ENCODE measurements around the gene PGP.

PGP gene

DNA sequence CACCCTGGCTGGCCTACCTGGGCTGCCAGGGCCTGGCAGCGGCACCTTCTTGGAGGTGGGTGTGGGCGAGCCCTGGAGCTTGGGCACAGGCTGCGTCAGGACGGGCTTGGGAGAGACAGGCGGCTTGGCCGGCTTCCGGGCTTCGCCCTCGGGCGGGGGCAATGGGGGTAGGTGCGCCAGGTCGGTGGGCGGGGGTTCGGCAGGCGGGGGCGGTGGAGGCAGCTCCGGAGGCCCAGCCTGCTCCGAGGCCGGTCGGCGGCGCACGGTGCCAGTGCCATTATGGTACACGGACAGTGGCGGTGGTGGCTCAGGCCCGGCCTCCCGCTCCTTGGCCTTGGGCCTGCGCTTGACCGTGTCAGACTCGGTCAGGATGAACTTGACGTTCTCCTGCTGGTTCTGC is 35.1 kb downstream of the PGP start:
- TF ChIP-seq, protein P1, sequence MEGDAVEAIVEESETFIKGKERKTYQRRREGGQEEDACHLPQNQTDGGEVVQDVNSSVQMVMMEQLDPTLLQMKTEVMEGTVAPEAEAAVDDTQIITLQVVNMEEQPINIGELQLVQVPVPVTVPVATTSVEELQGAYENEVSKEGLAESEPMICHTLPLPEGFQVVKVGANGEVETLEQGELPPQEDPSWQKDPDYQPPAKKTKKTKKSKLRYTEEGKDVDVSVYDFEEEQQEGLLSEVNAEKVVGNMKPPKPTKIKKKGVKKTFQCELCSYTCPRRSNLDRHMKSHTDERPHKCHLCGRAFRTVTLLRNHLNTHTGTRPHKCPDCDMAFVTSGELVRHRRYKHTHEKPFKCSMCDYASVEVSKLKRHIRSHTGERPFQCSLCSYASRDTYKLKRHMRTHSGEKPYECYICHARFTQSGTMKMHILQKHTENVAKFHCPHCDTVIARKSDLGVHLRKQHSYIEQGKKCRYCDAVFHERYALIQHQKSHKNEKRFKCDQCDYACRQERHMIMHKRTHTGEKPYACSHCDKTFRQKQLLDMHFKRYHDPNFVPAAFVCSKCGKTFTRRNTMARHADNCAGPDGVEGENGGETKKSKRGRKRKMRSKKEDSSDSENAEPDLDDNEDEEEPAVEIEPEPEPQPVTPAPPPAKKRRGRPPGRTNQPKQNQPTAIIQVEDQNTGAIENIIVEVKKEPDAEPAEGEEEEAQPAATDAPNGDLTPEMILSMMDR (IDR thresholded peaks at IDR 0.05; ENCODE audit: insufficient read depth, low read depth, low read length, missing control alignments), result no peak
- DNase-seq (ENCODE audit: low read depth), result no peak
- H3K4me3 ChIP-seq (ENCODE audit: low read length), result no peak overlapping the region

DNA sequence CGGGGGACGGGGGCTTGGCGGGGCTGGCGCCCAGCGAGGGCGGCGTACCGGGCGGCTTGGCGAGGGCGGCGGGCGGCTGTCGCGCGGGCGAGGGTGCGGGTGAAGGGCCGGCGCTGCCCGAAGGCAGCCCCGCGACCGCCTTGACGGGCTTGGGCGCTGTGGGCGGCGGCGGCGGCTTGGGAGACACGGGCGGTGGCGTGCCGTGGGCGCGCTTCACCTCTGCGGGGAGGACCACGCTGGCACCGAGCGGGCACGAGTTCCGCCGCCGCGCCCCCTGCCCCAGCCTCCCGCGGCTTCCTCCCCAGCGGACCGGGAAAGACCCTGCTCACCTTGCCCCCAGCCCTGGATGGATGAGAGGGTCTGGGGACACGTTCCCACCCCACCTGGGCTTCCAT is 35.5 kb downstream of the PGP start:
- TF ChIP-seq, protein P1 (IDR thresholded peaks at IDR 0.05; ENCODE audit: insufficient read depth, low read depth, low read length, missing control alignments), result no peak
- no peak overlapping the region for H3K4me3 ChIP-seq (ENCODE audit: low read length)
- no peak for DNase-seq (ENCODE audit: low read depth)

DNA sequence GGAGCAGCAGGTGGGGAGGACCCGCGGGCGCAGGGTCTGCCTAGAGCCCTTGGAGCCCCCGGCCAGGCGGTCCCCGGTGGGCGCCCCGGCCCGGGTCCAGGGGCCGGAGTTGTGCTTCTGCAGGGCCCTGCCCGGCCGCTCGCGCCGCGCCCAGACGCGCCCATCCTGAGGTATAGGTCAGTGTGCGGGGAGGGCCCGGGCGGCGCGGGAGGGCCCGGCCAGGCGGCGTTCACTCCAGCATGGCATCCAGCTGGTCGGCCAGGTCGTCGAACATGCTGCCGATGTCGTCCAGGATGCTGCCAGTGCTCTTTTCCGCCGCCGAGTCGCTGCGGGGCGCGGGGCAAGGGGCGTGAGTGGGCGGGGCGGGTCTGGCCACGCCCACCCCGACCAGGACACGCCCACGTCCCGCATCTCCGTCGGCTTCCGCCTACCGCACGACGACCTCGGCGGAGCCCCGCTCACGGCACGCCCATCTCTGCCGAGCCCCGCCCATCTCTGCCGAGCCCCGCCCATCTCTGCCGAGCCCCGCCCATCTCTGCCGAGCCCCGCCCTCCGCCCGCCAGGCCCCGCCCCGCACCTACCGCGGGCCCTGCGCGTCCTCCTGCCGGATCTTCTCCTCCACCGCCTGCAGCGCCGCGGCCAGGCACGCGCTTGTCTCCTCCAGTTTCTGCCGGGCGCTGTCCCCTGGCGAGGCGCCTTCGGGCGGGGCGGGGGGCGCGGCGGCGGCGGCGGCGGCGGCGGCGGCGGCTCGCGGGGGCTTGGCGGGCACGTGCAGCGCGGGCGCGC is 36.1 kb downstream of the PGP start:
- no peak overlapping the region for H3K4me3 ChIP-seq (ENCODE audit: low read length)
- TF ChIP-seq, protein P1 (IDR thresholded peaks at IDR 0.05; ENCODE audit: insufficient read depth, low read depth, low read length, missing control alignments), result no peak
- peak; percentile 53 for DNase-seq (ENCODE audit: low read depth)

DNA sequence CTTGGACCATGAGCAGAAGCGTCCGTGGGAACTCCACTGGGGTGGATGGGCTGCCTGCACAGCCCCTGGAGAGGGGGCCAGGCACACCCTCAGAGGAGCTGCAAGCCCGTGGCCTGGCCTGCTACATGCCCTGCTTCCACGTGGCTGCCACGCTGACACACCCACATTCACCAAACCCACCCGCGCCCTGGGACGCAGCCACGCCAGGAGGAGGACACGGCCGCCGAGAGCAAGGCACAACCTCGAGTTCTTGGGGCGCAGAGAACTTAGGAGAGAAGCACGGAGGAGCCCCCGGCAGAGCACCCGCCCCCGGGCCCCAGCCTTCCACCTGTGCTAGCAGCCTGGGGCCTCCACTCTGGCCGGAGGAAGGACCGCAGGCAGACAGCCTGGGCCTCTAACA is 37.1 kb downstream of the PGP start:
- H3K4me3 ChIP-seq (ENCODE audit: low read length), result no peak overlapping the region
- no peak for DNase-seq (ENCODE audit: low read depth)
- TF ChIP-seq, protein P1 (IDR thresholded peaks at IDR 0.05; ENCODE audit: insufficient read depth, low read depth, low read length, missing control alignments), result no peak

DNA sequence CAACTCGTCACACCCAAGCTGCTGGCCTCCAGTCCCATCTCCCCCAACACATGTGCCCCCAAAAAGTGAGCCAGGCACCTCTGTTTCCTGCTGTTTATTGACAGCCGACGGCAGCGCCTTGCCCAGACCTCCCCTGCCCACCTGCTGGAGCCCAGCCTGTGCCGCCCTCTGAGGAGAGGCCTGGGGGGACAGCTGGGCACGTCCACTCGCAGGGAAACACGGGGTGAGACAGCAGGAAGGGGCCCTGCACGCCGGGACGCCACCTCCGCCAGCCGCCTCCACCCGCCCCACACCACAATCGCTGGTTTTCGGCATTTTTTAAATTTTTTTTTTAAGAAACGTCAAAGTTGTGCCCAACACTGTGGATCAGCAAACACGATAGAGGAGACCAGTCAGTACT is 37.5 kb downstream of the PGP start:
- TF ChIP-seq, protein P1 (IDR thresholded peaks at IDR 0.05; ENCODE audit: insufficient read depth, low read depth, low read length, missing control alignments), result no peak
- DNase-seq (ENCODE audit: low read depth), result no peak
- no peak overlapping the region for H3K4me3 ChIP-seq (ENCODE audit: low read length)

DNA sequence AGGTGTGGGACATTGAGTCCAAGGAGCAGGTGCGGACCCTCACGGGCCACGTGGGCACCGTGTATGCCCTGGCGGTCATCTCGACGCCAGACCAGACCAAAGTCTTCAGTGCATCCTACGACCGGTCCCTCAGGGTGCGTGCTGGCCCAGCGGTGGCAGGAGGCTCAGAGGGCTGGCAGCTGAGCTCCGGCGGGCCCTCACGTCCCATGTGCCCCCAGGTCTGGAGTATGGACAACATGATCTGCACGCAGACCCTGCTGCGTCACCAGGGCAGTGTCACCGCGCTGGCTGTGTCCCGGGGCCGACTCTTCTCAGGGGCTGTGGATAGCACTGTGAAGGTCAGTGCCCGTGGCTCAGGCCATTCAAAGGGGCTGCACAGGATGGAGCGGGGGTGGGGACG is 38.6 kb downstream of the PGP start:
- TF ChIP-seq, protein P1 (IDR thresholded peaks at IDR 0.05; ENCODE audit: insufficient read depth, low read depth, low read length, missing control alignments), result no peak
- H3K4me3 ChIP-seq (ENCODE audit: low read length), result no peak overlapping the region
- no peak for DNase-seq (ENCODE audit: low read depth)

DNA sequence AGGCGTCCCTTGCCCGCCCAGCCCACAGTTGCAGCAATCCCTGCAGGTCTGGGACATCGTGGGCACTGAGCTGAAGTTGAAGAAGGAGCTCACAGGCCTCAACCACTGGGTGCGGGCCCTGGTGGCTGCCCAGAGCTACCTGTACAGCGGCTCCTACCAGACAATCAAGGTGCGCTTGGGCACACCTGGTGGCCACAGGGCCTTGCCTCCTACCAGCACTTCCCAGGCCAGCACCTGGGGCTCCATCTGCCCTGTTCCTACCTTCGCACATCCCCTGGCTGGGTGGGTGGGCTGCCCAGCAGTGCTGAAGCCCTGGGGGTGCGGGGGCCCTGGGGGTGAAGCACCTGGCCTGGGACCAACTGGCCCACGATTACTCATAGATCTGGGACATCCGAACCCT is 39.2 kb downstream of the PGP start:
- TF ChIP-seq, protein P1 (IDR thresholded peaks at IDR 0.05; ENCODE audit: insufficient read depth, low read depth, low read length, missing control alignments), result no peak
- no peak overlapping the region for H3K4me3 ChIP-seq (ENCODE audit: low read length)
- DNase-seq (ENCODE audit: low read depth), result no peak
